DND-41 (cell line): ENCODE results near the gene NME7.
A peak's percentile ranks its signal among the peaks of the same experiment; 100 is the strongest.

ENCODE experiments used
- ATAC-seq: fragments of 200-7000 bp; cut with Tn5 transposase; 3 replicates; pipeline ENCODE4 v1.9.1; 2021; ENCODE audit warnings: low read depth; ENCODE audit not compliant: insufficient read depth
- DNase-seq: peaks from one replicate; pipeline ENCODE4 v3.0.0-alpha.2; 2020
- H2AFZ ChIP-seq: 2 replicates; pipeline ENCODE4 v1.6.0; 2012; ENCODE audit warnings: low read depth, low read length
- H3K27ac ChIP-seq: 2 replicates; pipeline ENCODE4 v1.5.1; 2012; ENCODE audit warnings: low read length, inconsistent platforms
- H3K27me3 ChIP-seq: fragments of 200-600 bp; sonication (generic); 2 replicates; pipeline ENCODE4 v1.6.0; 2012; ENCODE audit warnings: low read length, mild to moderate bottlenecking, inconsistent platforms; ENCODE audit not compliant: insufficient read depth, poor library complexity
- H3K36me3 ChIP-seq: 2 replicates; pipeline ENCODE4 v1.5.1; 2012; ENCODE audit warnings: low read length, inconsistent platforms; ENCODE audit not compliant: insufficient read depth
- H3K4me1 ChIP-seq: 2 replicates; pipeline ENCODE4 v1.5.1; 2012; ENCODE audit warnings: mild to moderate bottlenecking, low read length; ENCODE audit not compliant: insufficient read depth
- H3K4me2 ChIP-seq: 2 replicates; pipeline ENCODE4 v1.6.0; 2012; ENCODE audit warnings: mild to moderate bottlenecking, moderate library complexity, low read length, inconsistent platforms; ENCODE audit not compliant: insufficient read depth
- H3K4me3 ChIP-seq, 2 experiments: fragments of 200-600 bp in 1 of 2; shearing (Covaris generic) in 1 of 2; 2 replicates each; pipeline ENCODE4 v1.5.1; 2012 to 2016; ENCODE audit warnings: inconsistent platforms in 2 of 2, low read length in 2 of 2, mild to moderate bottlenecking in 2 of 2, low read depth in 1 of 2, moderate library complexity in 1 of 2
- H3K79me2 ChIP-seq: 2 replicates; pipeline ENCODE4 v1.6.0; 2012; ENCODE audit warnings: low read length, inconsistent platforms; ENCODE audit not compliant: insufficient read depth
- H3K9ac ChIP-seq: 2 replicates; pipeline ENCODE4 v1.6.0; 2012; ENCODE audit warnings: low read depth, mild to moderate bottlenecking, inconsistent platforms, low read length, moderate library complexity
- H3K9me3 ChIP-seq: 2 replicates; pipeline ENCODE4 v1.5.1; 2012; ENCODE audit warnings: low read length, moderate library complexity, mild to moderate bottlenecking, inconsistent platforms; ENCODE audit not compliant: insufficient read depth, severe bottlenecking
- H4K20me1 ChIP-seq: 2 replicates; pipeline ENCODE4 v1.6.0; 2012; ENCODE audit warnings: low read length; ENCODE audit not compliant: insufficient read depth
- CTCF ChIP-seq: IDR thresholded peaks from 2 replicates; pipeline ENCODE4 v1.5.1; 2012; ENCODE audit warnings: borderline replicate concordance, low read length, moderate library complexity, mild to moderate bottlenecking; ENCODE audit not compliant: poor library complexity, severe bottlenecking; ENCODE audit errors: extremely low read depth
- EZH2 ChIP-seq: IDR thresholded peaks from 3 replicates; pipeline ENCODE4 v1.6.1; 2012; ENCODE audit warnings: borderline replicate concordance, low read depth, mild to moderate bottlenecking, moderate library complexity, low read length, inconsistent platforms; ENCODE audit not compliant: severe bottlenecking

The NME7 gene

GRCh38 chr1:169383449-169383848 is 15.9 kb upstream of the NME7 start:
- H3K4me2 ChIP-seq: no peak overlapping the region
- H3K36me3 ChIP-seq: peaks cover 62% of the 10 kb centered on the region

DNA sequence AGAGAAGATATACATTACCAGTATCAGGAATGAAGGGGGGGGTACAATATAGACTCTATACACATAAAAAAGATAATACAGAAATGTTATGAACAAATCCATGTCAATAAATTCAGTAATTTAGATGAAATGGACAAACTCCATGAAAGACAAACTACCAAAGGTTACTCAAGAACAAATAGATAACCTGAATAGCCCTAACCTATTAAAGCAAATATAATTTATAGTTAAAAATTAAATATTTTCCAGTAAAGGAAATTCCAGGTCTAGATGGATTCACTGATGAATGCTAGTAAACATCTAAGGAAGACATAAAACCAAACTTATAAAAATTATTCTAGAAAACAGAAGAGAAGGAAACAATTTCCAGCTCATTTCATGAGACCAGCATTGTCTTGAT is 13.6 kb upstream of the NME7 start:
- peaks cover 66% of the 10 kb centered on the region; the same call in 1 of the 2 replicates for H3K36me3 ChIP-seq
- H3K4me2 ChIP-seq: no peak overlapping the region
- H3K27ac ChIP-seq: no peak overlapping the region
- H3K4me1 ChIP-seq: no peaks in the 10 kb centered on the region
- H2AFZ ChIP-seq: no peak overlapping the region
- no peak overlapping the region for H3K9ac ChIP-seq
- H3K9me3 ChIP-seq: no peaks in the 10 kb centered on the region
- H3K4me3 ChIP-seq: no peak overlapping the region
- DNase-seq (no peak), ATAC-seq (no peak)
- H3K79me2 ChIP-seq: no peaks in the 10 kb centered on the region
- TF ChIP-seq EZH2 (no peak), CTCF (no peak)
- H4K20me1 ChIP-seq: no peaks in the 10 kb centered on the region
- H3K27me3 ChIP-seq: no peaks in the 10 kb centered on the region

More at GRCh38 chr1:169383449-169383848, 15.9 kb upstream of the NME7 start:
- no peak for DNase-seq
- no peak overlapping the region for H2AFZ ChIP-seq
- TF ChIP-seq EZH2 (no peak), CTCF (no peak)
- no peak overlapping the region for H3K9ac ChIP-seq
- no peak overlapping the region for H3K27ac ChIP-seq
- ATAC-seq: no peak
- no peak overlapping the region for H3K4me3 ChIP-seq
- no peaks in the 10 kb centered on the region for H3K9me3 ChIP-seq
- H3K27me3 ChIP-seq: no peaks in the 10 kb centered on the region
- no peaks in the 10 kb centered on the region for H3K4me1 ChIP-seq
- no peaks in the 10 kb centered on the region for H3K79me2 ChIP-seq
- no peaks in the 10 kb centered on the region for H4K20me1 ChIP-seq

DNA sequence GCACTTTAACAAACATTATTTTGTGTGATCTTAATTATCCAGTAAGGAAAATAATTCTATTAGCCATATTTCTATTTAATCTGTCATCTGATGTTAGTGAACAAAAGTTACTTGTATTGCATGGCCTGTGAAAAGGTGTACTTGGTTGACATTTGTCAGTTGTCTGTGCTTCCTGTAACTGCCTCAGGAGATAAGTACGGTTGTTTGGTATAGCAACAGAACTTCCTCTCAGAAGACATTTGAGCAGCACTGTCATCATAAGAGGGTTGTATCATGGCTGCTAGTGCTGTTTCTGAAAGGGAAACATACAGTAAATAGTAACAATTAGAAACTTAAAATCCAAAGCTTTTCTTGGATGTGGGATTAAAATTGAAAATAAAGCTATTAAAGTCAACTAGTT is 3.8 kb upstream of the NME7 start:
- H3K4me3 ChIP-seq: no peak overlapping the region
- no peak overlapping the region for H3K9ac ChIP-seq
- no peaks in the 10 kb centered on the region for H4K20me1 ChIP-seq
- peaks cover 36% of the 10 kb centered on the region for H3K4me1 ChIP-seq
- peaks cover 32% of the 10 kb centered on the region for H3K79me2 ChIP-seq
- no peaks in the 10 kb centered on the region for H3K27me3 ChIP-seq
- DNase-seq (no peak), ATAC-seq (no peak)
- H2AFZ ChIP-seq: no peak overlapping the region
- H3K36me3 ChIP-seq: peaks cover 33% of the 10 kb centered on the region
- TF ChIP-seq EZH2 (no peak), CTCF (no peak)
- no peak overlapping the region for H3K27ac ChIP-seq
- H3K4me2 ChIP-seq: peak overlapping the region; percentile 36; the same call in 1 of the 2 replicates
- H3K9me3 ChIP-seq: no peaks in the 10 kb centered on the region

DNA sequence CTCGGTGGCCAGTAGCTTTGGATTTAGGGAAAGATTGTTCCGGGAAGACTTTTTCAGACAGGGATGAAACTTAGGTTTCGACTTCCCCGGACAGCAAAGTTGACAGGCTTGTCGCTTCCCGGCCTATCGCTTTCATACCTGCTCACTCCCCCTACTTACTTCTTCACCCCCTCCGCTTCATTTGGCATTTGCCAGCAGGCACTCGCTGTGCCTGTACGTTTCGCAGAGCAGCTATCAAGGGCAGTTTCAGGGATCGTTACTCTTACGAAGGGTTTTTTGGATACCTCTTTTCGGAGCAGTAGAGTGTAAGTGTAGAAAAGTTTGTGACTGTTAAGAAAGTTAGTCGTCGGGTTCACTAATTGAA is 791 bp upstream of the NME7 start:
- DNase-seq: peak; percentile 34
- H3K79me2 ChIP-seq: peaks cover 37% of the 10 kb centered on the region

More for the DNA sequence above, 791 bp upstream of the NME7 start:
- Histone ChIP-seq H3K9me3 (peaks cover 8% of the 10 kb centered on the region), H3K4me1 (peaks cover 42% of the 10 kb centered on the region), H3K27me3 (no peaks in the 10 kb centered on the region), H3K4me3 (peak overlapping the region; percentile 60 to 86), H3K27ac (peak overlapping the region; percentile 88), H3K9ac (peak overlapping the region; percentile 63), H3K36me3 (peaks cover 26% of the 10 kb centered on the region), H3K4me2 (peak overlapping the region; percentile 68), H2AFZ (peak overlapping the region; percentile 94), H4K20me1 (no peaks in the 10 kb centered on the region)
- 0 out of 3 replicates have a peak, but pooled peaks have one; percentile 15 for ATAC-seq
- TF ChIP-seq EZH2 (no peak), CTCF (no peak)
